ENCODE data around the gene MICAL1. TPM values are rescaled to one million over a fixed set of nuclear protein-coding genes. Genes with fewer than 3 reads are reported as not detected.

MICAL1 gene
- total RNA-seq (10 to 100 TPM; 13.5 to 18.8 TPM), polyA plus RNA-seq (ENCODE audit: insufficient read length in 2 of 2) (10 to 100 TPM; 35.0 to 49.5 TPM)
- long read RNA-seq, donor 1, partial matches to known transcripts, result 0 of 1 reads
- long read RNA-seq, donor 1, other reads (novel, unspliced or antisense), result 0 of 1 reads
- long read RNA-seq, donor 2, result 0 reads
- long read RNA-seq, donor 3, result 0 reads
- long read RNA-seq, donor 4, partial matches to known transcripts, result 11 of 12 reads
- long read RNA-seq, donor 4, other reads (novel, unspliced or antisense), result 0 of 12 reads

- no peaks in the 10 kb centered on the region for H3K9me3 ChIP-seq (ENCODE audit: control insufficient read depth, insufficient read depth, low read length)
- peak within 1 kb of the TSS; percentile 81 for H3K4me3 ChIP-seq (ENCODE audit: low read depth, low read length)
- DNase-seq (ENCODE audit: low read depth in 4 of 6, low spot score in 6 of 6), result peak in 2 of 6 donors; percentile 87
- WGBS (ENCODE audit: insufficient coverage), result 0% methylated on average over 61 of the region's 70 CpGs
- H3K4me1 ChIP-seq (ENCODE audit: control insufficient read depth, insufficient read depth, low read length), result peaks cover 43% of the 10 kb centered on the region
- no peaks in the 10 kb centered on the region for H3K27me3 ChIP-seq (ENCODE audit: control insufficient read depth, insufficient read depth, low read length)
- peaks cover 27% of the 10 kb centered on the region for H3K36me3 ChIP-seq (ENCODE audit: control insufficient read depth, insufficient read depth, low read length)
- peak within 1 kb of the TSS; percentile 80 for H3K27ac ChIP-seq (ENCODE audit: low read depth, low read length)
Observed at GRCh38 chr6:109455437-109456110, at the start of gene MICAL1. MICAL1 (minus strand) TSS chr6:109455772; CDS start chr6:109454196, 1,576 bp downstream.

- no peaks in the 10 kb centered on the region for H3K36me3 ChIP-seq (ENCODE audit: control insufficient read depth, insufficient read depth, low read length)
- no peak overlapping the region for H3K4me3 ChIP-seq (ENCODE audit: low read depth, low read length)
- no peaks in the 10 kb centered on the region for H3K4me1 ChIP-seq (ENCODE audit: control insufficient read depth, insufficient read depth, low read length)
- no peaks in the 10 kb centered on the region for H3K9me3 ChIP-seq (ENCODE audit: control insufficient read depth, insufficient read depth, low read length)
- no peak overlapping the region for H3K27ac ChIP-seq (ENCODE audit: low read depth, low read length)
- DNase-seq (ENCODE audit: low read depth in 4 of 6, low spot score in 6 of 6), result no peak
- 66% methylated on average over 5 of the region's 10 CpGs for WGBS (ENCODE audit: insufficient coverage)
- no peaks in the 10 kb centered on the region for H3K27me3 ChIP-seq (ENCODE audit: control insufficient read depth, insufficient read depth, low read length)
Observed at GRCh38 chr6:109503327-109504224, 48.0 kb upstream of the MICAL1 start.

- no peak for DNase-seq (ENCODE audit: low read depth in 4 of 6, low spot score in 6 of 6)
- no CpG with 5 or more reads among the region's 2 CpGs for WGBS (ENCODE audit: insufficient coverage)
- Histone ChIP-seq H3K36me3 (ENCODE audit: control insufficient read depth, insufficient read depth, low read length) (no peaks in the 10 kb centered on the region), H3K9me3 (ENCODE audit: control insufficient read depth, insufficient read depth, low read length) (no peaks in the 10 kb centered on the region), H3K4me3 (ENCODE audit: low read depth, low read length) (no peak overlapping the region), H3K27ac (ENCODE audit: low read depth, low read length) (no peak overlapping the region), H3K27me3 (ENCODE audit: control insufficient read depth, insufficient read depth, low read length) (no peaks in the 10 kb centered on the region), H3K4me1 (ENCODE audit: control insufficient read depth, insufficient read depth, low read length) (no peaks in the 10 kb centered on the region)
Observed at GRCh38 chr6:109498936-109499335, 43.4 kb upstream of the MICAL1 start.

- 75% methylated on average over 1 of the region's 4 CpGs for WGBS (ENCODE audit: insufficient coverage)
- no peaks in the 10 kb centered on the region for H3K4me1 ChIP-seq (ENCODE audit: control insufficient read depth, insufficient read depth, low read length)
- H3K36me3 ChIP-seq (ENCODE audit: control insufficient read depth, insufficient read depth, low read length), result no peaks in the 10 kb centered on the region
- H3K4me3 ChIP-seq (ENCODE audit: low read depth, low read length), result no peak overlapping the region
- H3K27me3 ChIP-seq (ENCODE audit: control insufficient read depth, insufficient read depth, low read length), result no peaks in the 10 kb centered on the region
- no peak overlapping the region for H3K27ac ChIP-seq (ENCODE audit: low read depth, low read length)
- H3K9me3 ChIP-seq (ENCODE audit: control insufficient read depth, insufficient read depth, low read length), result no peaks in the 10 kb centered on the region
- no peak for DNase-seq (ENCODE audit: low read depth in 4 of 6, low spot score in 6 of 6)
Observed at GRCh38 chr6:109498052-109498451, 42.5 kb upstream of the MICAL1 start.

GRCh38 chr6:109496036-109496772 is 40.6 kb upstream of the MICAL1 start:
- H3K27ac ChIP-seq (ENCODE audit: low read depth, low read length), result no peak overlapping the region
- 60% methylated on average over 8 of the region's 9 CpGs for WGBS (ENCODE audit: insufficient coverage)
- H3K36me3 ChIP-seq (ENCODE audit: control insufficient read depth, insufficient read depth, low read length), result no peaks in the 10 kb centered on the region
- no peaks in the 10 kb centered on the region for H3K4me1 ChIP-seq (ENCODE audit: control insufficient read depth, insufficient read depth, low read length)
- no peaks in the 10 kb centered on the region for H3K27me3 ChIP-seq (ENCODE audit: control insufficient read depth, insufficient read depth, low read length)
- no peaks in the 10 kb centered on the region for H3K9me3 ChIP-seq (ENCODE audit: control insufficient read depth, insufficient read depth, low read length)
- no peak overlapping the region for H3K4me3 ChIP-seq (ENCODE audit: low read depth, low read length)
- no peak for DNase-seq (ENCODE audit: low read depth in 4 of 6, low spot score in 6 of 6)

GRCh38 chr6:109493865-109494264 is 38.3 kb upstream of the MICAL1 start:
- WGBS (ENCODE audit: insufficient coverage), result no CpG with 5 or more reads among the region's 1 CpG
- no peak for DNase-seq (ENCODE audit: low read depth in 4 of 6, low spot score in 6 of 6)
- Histone ChIP-seq H3K4me3 (ENCODE audit: low read depth, low read length) (no peak overlapping the region), H3K27ac (ENCODE audit: low read depth, low read length) (no peak overlapping the region), H3K4me1 (ENCODE audit: control insufficient read depth, insufficient read depth, low read length) (no peaks in the 10 kb centered on the region), H3K36me3 (ENCODE audit: control insufficient read depth, insufficient read depth, low read length) (no peaks in the 10 kb centered on the region), H3K9me3 (ENCODE audit: control insufficient read depth, insufficient read depth, low read length) (no peaks in the 10 kb centered on the region), H3K27me3 (ENCODE audit: control insufficient read depth, insufficient read depth, low read length) (no peaks in the 10 kb centered on the region)

GRCh38 chr6:109491207-109491938 is 35.8 kb upstream of the MICAL1 start:
- Histone ChIP-seq H3K27ac (ENCODE audit: low read depth, low read length) (no peak overlapping the region), H3K4me3 (ENCODE audit: low read depth, low read length) (no peak overlapping the region), H3K36me3 (ENCODE audit: control insufficient read depth, insufficient read depth, low read length) (no peaks in the 10 kb centered on the region), H3K4me1 (ENCODE audit: control insufficient read depth, insufficient read depth, low read length) (no peaks in the 10 kb centered on the region), H3K27me3 (ENCODE audit: control insufficient read depth, insufficient read depth, low read length) (no peaks in the 10 kb centered on the region), H3K9me3 (ENCODE audit: control insufficient read depth, insufficient read depth, low read length) (no peaks in the 10 kb centered on the region)
- no CpG with 5 or more reads among the region's 5 CpGs for WGBS (ENCODE audit: insufficient coverage)
- no peak for DNase-seq (ENCODE audit: low read depth in 4 of 6, low spot score in 6 of 6)

GRCh38 chr6:109490713-109491112 is 35.1 kb upstream of the MICAL1 start:
- Histone ChIP-seq H3K4me3 (ENCODE audit: low read depth, low read length) (no peak overlapping the region), H3K4me1 (ENCODE audit: control insufficient read depth, insufficient read depth, low read length) (no peaks in the 10 kb centered on the region), H3K27me3 (ENCODE audit: control insufficient read depth, insufficient read depth, low read length) (no peaks in the 10 kb centered on the region), H3K36me3 (ENCODE audit: control insufficient read depth, insufficient read depth, low read length) (no peaks in the 10 kb centered on the region), H3K9me3 (ENCODE audit: control insufficient read depth, insufficient read depth, low read length) (no peaks in the 10 kb centered on the region), H3K27ac (ENCODE audit: low read depth, low read length) (no peak overlapping the region)
- no CpG with 5 or more reads among the region's 2 CpGs for WGBS (ENCODE audit: insufficient coverage)
- DNase-seq (ENCODE audit: low read depth in 4 of 6, low spot score in 6 of 6), result no peak

GRCh38 chr6:109488001-109488400 is 32.4 kb upstream of the MICAL1 start:
- no peak overlapping the region for H3K4me3 ChIP-seq (ENCODE audit: low read depth, low read length)
- DNase-seq (ENCODE audit: low read depth in 4 of 6, low spot score in 6 of 6), result no peak

More at GRCh38 chr6:109488001-109488400, 32.4 kb upstream of the MICAL1 start:
- Histone ChIP-seq H3K36me3 (ENCODE audit: control insufficient read depth, insufficient read depth, low read length) (no peaks in the 10 kb centered on the region), H3K9me3 (ENCODE audit: control insufficient read depth, insufficient read depth, low read length) (no peaks in the 10 kb centered on the region), H3K4me1 (ENCODE audit: control insufficient read depth, insufficient read depth, low read length) (no peaks in the 10 kb centered on the region), H3K27ac (ENCODE audit: low read depth, low read length) (no peak overlapping the region), H3K27me3 (ENCODE audit: control insufficient read depth, insufficient read depth, low read length) (no peaks in the 10 kb centered on the region)
